NCI-H510A treated with DMSO at 0.1 percent for 48 hours (cell line): ENCODE data around the gene BCL11A.

ENCODE experiments used
- DNase-seq: peaks from one replicate; lab custom pipeline; 2025; lab: John Stamatoyannopoulos, UW

Gene BCL11A

DNA sequence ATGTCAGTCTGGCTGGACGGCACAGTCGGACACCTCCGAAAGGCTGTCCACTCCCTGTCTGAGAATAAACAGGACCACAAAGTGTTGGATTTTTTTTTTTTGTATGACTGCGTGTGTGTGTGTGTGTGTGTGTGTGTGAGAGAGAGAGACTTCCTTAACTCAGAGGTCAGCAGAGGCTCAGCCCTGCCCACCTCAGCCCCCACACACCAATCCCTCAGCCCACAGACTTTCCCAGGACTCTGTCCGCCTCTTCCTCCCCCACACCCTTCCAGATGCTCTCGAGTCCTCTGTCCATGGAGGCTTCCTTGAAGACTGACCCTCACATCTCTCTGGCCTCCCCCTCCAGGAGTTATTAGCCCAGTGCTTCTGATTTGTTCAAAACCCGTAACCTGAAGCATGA, 147.3 kb downstream of the BCL11A start:
- no peak for DNase-seq

DNA sequence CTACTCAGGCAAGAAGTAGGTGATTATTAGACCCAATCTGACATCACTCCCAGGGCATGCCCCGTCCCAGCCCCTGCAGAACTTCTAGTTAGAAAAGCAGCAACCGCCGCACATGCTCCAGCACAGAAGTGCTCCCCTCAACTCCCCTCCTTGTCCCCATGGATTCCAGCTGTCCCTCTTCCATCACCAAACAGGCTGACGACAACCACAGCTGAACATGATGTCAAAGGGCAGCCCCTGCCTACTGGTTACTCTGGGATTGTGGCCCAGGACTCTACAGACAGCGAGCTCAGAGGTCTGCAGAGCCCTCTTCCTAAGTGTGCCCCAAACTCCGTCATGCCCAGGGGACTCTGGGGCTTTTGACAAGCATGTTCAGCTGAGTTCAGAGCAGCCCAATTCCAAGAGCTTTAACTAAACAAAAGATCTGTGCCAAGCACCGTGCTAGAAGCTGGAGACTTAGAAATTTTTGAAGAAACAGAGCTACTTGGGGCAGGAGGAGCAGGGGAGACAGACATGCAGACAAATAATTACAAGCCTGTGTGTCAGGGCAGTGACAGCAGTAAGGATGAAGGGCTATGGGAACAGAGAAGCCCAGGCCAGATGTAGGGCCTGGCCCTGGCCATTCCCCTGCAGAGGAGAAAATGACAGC, 148.1 kb downstream of the BCL11A start:
- no peak for DNase-seq
